Endothelial cell (in vitro differentiated cells): Measurements from ENCODE around the gene TMTC1. TPM values are rescaled to one million over a fixed set of nuclear protein-coding genes. Genes with fewer than 3 reads are reported as not detected.

Experiments used
- DNase-seq: peaks from one replicate; pipeline ENCODE4 v3.0.0; 2021; ENCODE audit warnings: low spot score
- H3K27ac Mint-ChIP-seq: one replicate; pipeline ENCODE4 v1.8.0; 2021; ENCODE audit warnings: mixed read lengths, inconsistent platforms; ENCODE audit not compliant: unreplicated experiment
- H3K27me3 Mint-ChIP-seq: one replicate; pipeline ENCODE4 v1.8.0; 2021; ENCODE audit warnings: mild to moderate bottlenecking, moderate library complexity, mixed read lengths, inconsistent platforms; ENCODE audit not compliant: unreplicated experiment
- H3K36me3 Mint-ChIP-seq: one replicate; pipeline ENCODE4 v1.8.0; 2021; ENCODE audit warnings: mild to moderate bottlenecking, low read depth, mixed read lengths, inconsistent platforms; ENCODE audit not compliant: unreplicated experiment
- H3K4me1 Mint-ChIP-seq: one replicate; pipeline ENCODE4 v1.8.0; 2021; ENCODE audit warnings: mild to moderate bottlenecking, mixed read lengths, inconsistent platforms; ENCODE audit not compliant: unreplicated experiment
- H3K4me3 Mint-ChIP-seq: one replicate; pipeline ENCODE4 v1.8.0; 2021; ENCODE audit warnings: mild to moderate bottlenecking, mixed read lengths, inconsistent platforms; ENCODE audit not compliant: unreplicated experiment
- H3K9me3 Mint-ChIP-seq: one replicate; pipeline ENCODE4 v1.8.0; 2021; ENCODE audit warnings: mixed read lengths, inconsistent platforms; ENCODE audit not compliant: unreplicated experiment
- CTCF ChIP-seq: fragments of 200-600 bp; sonication (generic); IDR thresholded peaks from one replicate; pipeline ENCODE4 v1.5.0; 2021; ENCODE audit warnings: antibody characterized with exemption; ENCODE audit not compliant: unreplicated experiment
- total RNA-seq: library from RNA; stranded (reverse); fragmentation: NEBNext Ultra II Directional; extraction: Animal tissue kit (Norgen Biotek cat#: 25700); gene quantifications from one replicate; pipeline ENCODE4 v1.2.1, GENCODE V29; 2021; ENCODE audit not compliant: unreplicated experiment

TMTC1 gene
- total RNA-seq, 1 donor from 2014 or later: 0.95 TPM

GRCh38 chr12:29714966-29715365 is 68.8 kb downstream of the TMTC1 start:
- no peaks in the 10 kb centered on the region for H3K4me1 Mint-ChIP-seq
- H3K9me3 Mint-ChIP-seq: no peaks in the 10 kb centered on the region
- H3K36me3 Mint-ChIP-seq: no peaks in the 10 kb centered on the region
- TF ChIP-seq CTCF: no peak
- DNase-seq: no peak
- H3K27me3 Mint-ChIP-seq: no peaks in the 10 kb centered on the region
- no peak overlapping the region for H3K27ac Mint-ChIP-seq
- no peak overlapping the region for H3K4me3 Mint-ChIP-seq

GRCh38 chr12:29713729-29714128 is 70.0 kb downstream of the TMTC1 start:
- Mint-ChIP-seq H3K4me3 (no peak overlapping the region), H3K9me3 (no peaks in the 10 kb centered on the region), H3K27me3 (no peaks in the 10 kb centered on the region), H3K4me1 (no peaks in the 10 kb centered on the region), H3K36me3 (no peaks in the 10 kb centered on the region), H3K27ac (no peak overlapping the region)
- no peak for TF ChIP-seq CTCF
- no peak for DNase-seq

- Mint-ChIP-seq H3K4me3 (no peak overlapping the region), H3K36me3 (no peaks in the 10 kb centered on the region), H3K27me3 (peaks cover 5% of the 10 kb centered on the region), H3K27ac (no peak overlapping the region), H3K9me3 (no peaks in the 10 kb centered on the region), H3K4me1 (no peaks in the 10 kb centered on the region)
- TF ChIP-seq CTCF: no peak
- DNase-seq: no peak
These were observed 72.4 kb downstream of the TMTC1 start for GRCh38 chr12:29711381-29711780.

DNA sequence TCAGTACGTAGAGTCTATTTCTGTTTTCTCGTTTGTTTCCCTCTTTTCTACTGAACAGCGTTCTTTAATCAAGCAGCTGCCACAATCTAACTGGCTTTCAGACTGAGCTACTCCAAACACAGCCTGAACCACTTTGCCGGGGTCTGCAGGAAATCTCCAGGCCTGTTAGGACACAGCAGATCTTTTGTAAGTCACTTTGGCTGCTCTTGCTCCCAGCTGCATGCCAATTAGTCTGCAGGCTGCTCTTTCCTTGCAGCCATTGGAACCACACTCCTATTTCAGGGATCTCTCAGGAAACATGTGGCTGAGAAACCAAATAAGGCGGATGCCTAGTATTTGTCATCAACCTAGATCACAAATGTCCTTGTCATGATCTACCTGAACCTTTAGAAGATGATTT is 73.6 kb downstream of the TMTC1 start:
- Mint-ChIP-seq H3K27me3 (peaks cover 5% of the 10 kb centered on the region), H3K36me3 (no peaks in the 10 kb centered on the region), H3K4me1 (peaks cover 4% of the 10 kb centered on the region), H3K27ac (no peak overlapping the region), H3K4me3 (no peak overlapping the region), H3K9me3 (no peaks in the 10 kb centered on the region)
- no peak for TF ChIP-seq CTCF
- DNase-seq: peak; percentile 7

DNA sequence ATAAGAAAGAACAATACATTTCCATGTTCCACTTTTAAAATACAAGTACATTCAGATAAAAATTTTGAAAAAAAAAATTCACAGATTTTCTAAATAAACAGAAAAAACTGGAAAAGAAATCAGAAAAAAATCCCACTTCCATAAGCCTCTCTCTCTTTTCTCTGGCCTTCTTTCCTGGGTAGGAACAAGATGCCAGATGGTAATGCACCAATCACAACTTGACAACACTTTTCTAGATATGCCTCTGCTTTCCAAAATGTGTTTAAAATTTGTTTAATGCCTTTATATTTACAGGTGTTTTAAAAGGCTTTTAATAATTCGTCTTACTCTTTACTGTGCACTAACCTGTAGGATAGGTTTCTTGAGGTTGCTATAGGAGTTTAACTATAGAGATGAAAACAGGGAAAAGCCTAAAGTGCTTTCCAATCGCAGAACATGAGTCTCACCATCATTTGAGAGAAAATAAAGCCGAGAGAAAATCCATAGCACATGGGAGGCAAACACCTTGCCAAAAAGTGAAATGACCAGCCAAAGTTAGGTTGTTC is 74.2 kb downstream of the TMTC1 start:
- DNase-seq: no peak
- Mint-ChIP-seq H3K4me3 (no peak overlapping the region), H3K27ac (no peak overlapping the region), H3K4me1 (peaks cover 4% of the 10 kb centered on the region), H3K9me3 (no peaks in the 10 kb centered on the region), H3K27me3 (peaks cover 5% of the 10 kb centered on the region), H3K36me3 (no peaks in the 10 kb centered on the region)
- TF ChIP-seq CTCF: no peak
